GM12873 (cell line): Measurements from ENCODE around the gene OPRL1.

ENCODE experiments used
- CTCF ChIP-seq: IDR thresholded peaks from 2 replicates; pipeline ENCODE4 v1.5.1; 2012; ENCODE audit warnings: low read depth, mild to moderate bottlenecking, moderate library complexity, low read length, control low read depth; ENCODE audit not compliant: insufficient read depth; ENCODE audit errors: missing control alignments

OPRL1 gene

GRCh38 chr20:64062596-64063388 lies 17.1 kb upstream of the OPRL1 start, which contains the start of gene TCEA2:
Gene TCEA2, plus strand, starts transcription at chr20:64063198. Its CDS starts 115 bp downstream, at chr20:64063313.
- TF ChIP-seq CTCF = no peak

GRCh38 chr20:64063389-64064144 lies 16.3 kb upstream of the OPRL1 start:
- no peak for TF ChIP-seq CTCF

GRCh38 chr20:64064145-64064698 lies 15.7 kb upstream of the OPRL1 start:
- no peak for TF ChIP-seq CTCF

GRCh38 chr20:64065062-64065973 lies 14.6 kb upstream of the OPRL1 start:
- TF ChIP-seq CTCF = no peak

GRCh38 chr20:64065974-64066343 lies 13.9 kb upstream of the OPRL1 start:
- no peak for TF ChIP-seq CTCF

GRCh38 chr20:64067005-64067632 lies 12.8 kb upstream of the OPRL1 start:
- TF ChIP-seq CTCF = no peak
